K562 (cell line): ENCODE measurements around the gene SND1. TPM values are rescaled to one million over a fixed set of nuclear protein-coding genes. Genes with fewer than 3 reads are reported as not detected.

ENCODE experiments used
- DPF2 ChIP-seq: fragments of 450-650 bp; IDR thresholded peaks from 2 replicates; pipeline ENCODE4 v1.6.1; 2016
- FOXJ3 ChIP-seq: sonication (generic); formaldehyde crosslinking; IDR thresholded peaks from 2 replicates; pipeline ENCODE4 v1.4.0; 2020; ENCODE audit warnings: mild to moderate bottlenecking, missing genetic modification reagents
- HDGF ChIP-seq: fragments of 450-650 bp; IDR thresholded peaks from 2 replicates; pipeline ENCODE4 v1.6.1; 2016
- KDM2B ChIP-seq: fragments of 250-450 bp; sonication (Bioruptor Pico); IDR thresholded peaks from 2 replicates; pipeline ENCODE4 v1.8.0; 2021; ENCODE audit warnings: mild to moderate bottlenecking, moderate library complexity
- NONO ChIP-seq, 2 experiments: fragments of 200-400 bp in 1 of 2; fragments of 450-650 bp in 1 of 2; formaldehyde crosslinking in 1 of 2; IDR thresholded peaks; 2 replicates each; pipeline ENCODE4 v1.6.1; 2017; ENCODE audit warnings: low read depth in 2 of 2, mild to moderate bottlenecking in 2 of 2, moderate library complexity in 2 of 2, low read length in 1 of 2
- PTTG1 ChIP-seq: fragments of 450-650 bp; IDR thresholded peaks from 2 replicates; pipeline ENCODE4 v1.6.1; 2016; ENCODE audit warnings: low read depth, mild to moderate bottlenecking, missing genetic modification characterization, missing compliant biosample characterization
- TAF9B ChIP-seq: fragments of 450-650 bp; IDR thresholded peaks from 2 replicates; pipeline ENCODE4 v1.6.1; 2018; ENCODE audit warnings: mild to moderate bottlenecking; ENCODE audit not compliant: partially characterized antibody
- ZNF175 ChIP-seq: fragments of 200-800 bp; sonication (Bioruptor generic); IDR thresholded peaks from 2 replicates; pipeline ENCODE4 v1.6.1; 2016; ENCODE audit warnings: low read depth, mild to moderate bottlenecking, missing genetic modification characterization, missing compliant biosample characterization
- ZNF253 ChIP-seq: fragments of 250-450 bp; sonication (Bioruptor Pico); conservative IDR thresholded peaks from 2 replicates; pipeline ENCODE4 v1.6.1; 2021; ENCODE audit warnings: mild to moderate bottlenecking
- polyA plus RNA-seq, 8 experiments: library from polyadenylated mRNA; depleted of rRNA in 4 of 8; stranded (reverse) in 5 of 8; unstranded in 3 of 8; fragments of >200 nt; fragmentation: Nextera tagmentation in 2 of 8; fragmentation: Illumina TruSeq in 1 of 8; extraction: Ambion mirVana in 2 of 8; extraction: Trizol in 1 of 8; gene quantifications; 2 replicates each; pipeline versions ENCODE4 v1.2.1 to v1.2.3, GENCODE V29; 2011 to 2014; ENCODE audit warnings: inconsistent platforms in 1 of 8, missing spikeins in 1 of 8
- total RNA-seq, 7 experiments: library from RNA; depleted of rRNA in 6 of 7; stranded (reverse); fragments of >200 nt in 6 of 7; fragmentation: Illumina TruSeq in 2 of 7; extraction: Trizol in 2 of 7; gene quantifications; 2 replicates each; pipeline versions ENCODE4 v1.2.1 to v1.2.3, GENCODE V29; 2011 to 2021; ENCODE audit warnings: low replicate concordance in 1 of 7
- TF ChIP-seq, protein P1 (sequence below): fragments of 450-650 bp; IDR thresholded peaks from 2 replicates; pipeline ENCODE4 v1.6.1; 2016; ENCODE audit warnings: low read depth
- TF ChIP-seq, protein P2 (sequence below): fragments of 450-650 bp; formaldehyde crosslinking; IDR thresholded peaks from 2 replicates; pipeline ENCODE4 v1.4.0; 2020; ENCODE audit warnings: mild to moderate bottlenecking, moderate library complexity
- TF ChIP-seq, protein P3 (sequence below), 2 experiments: IDR thresholded peaks; 2 replicates each; pipeline ENCODE4 v1.6.1; 2012; ENCODE audit warnings: improper control_type of control experiment in 2 of 2, low read depth in 2 of 2, low read length in 2 of 2, borderline replicate concordance in 1 of 2
- TF ChIP-seq, protein P4 (sequence below): sonication (generic); formaldehyde crosslinking; IDR thresholded peaks from 2 replicates; pipeline ENCODE4 v1.8.0; 2022; ENCODE audit warnings: mild to moderate bottlenecking, missing genetic modification reagents
- TF ChIP-seq, protein P5 (sequence below): conservative IDR thresholded peaks from 2 replicates; pipeline ENCODE4 v1.6.1; 2011; ENCODE audit warnings: low read depth, mild to moderate bottlenecking, low read length; ENCODE audit not compliant: control insufficient read depth

The SND1 gene
- total and polyA plus RNA-seq, 9 of the 15 experiments (the other 6 are each of a cell fraction or from before 2014, with no cell fraction given): 46.5 to 307 (median 191) TPM

DNA sequence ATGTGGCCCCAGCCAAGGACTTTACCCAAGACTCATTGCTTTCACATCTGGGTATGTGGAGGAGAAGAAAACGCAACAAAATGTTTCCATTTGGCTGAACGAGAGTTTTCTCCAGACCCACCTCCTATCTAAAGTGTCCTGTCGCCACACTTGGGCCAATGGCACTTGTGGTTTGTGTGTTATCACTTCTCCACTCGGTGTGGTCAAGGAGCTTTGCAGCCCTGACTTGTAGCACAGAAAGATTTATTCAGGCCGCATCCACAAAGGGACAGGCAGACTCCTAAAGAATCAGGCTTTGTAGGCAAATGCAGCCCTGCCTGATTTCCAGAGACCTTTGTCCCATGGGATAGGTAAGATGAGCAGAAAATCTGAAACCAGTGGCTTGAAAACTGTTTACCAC is 392.1 kb downstream of the SND1 start (continued):
- TF ChIP-seq, protein P1, sequence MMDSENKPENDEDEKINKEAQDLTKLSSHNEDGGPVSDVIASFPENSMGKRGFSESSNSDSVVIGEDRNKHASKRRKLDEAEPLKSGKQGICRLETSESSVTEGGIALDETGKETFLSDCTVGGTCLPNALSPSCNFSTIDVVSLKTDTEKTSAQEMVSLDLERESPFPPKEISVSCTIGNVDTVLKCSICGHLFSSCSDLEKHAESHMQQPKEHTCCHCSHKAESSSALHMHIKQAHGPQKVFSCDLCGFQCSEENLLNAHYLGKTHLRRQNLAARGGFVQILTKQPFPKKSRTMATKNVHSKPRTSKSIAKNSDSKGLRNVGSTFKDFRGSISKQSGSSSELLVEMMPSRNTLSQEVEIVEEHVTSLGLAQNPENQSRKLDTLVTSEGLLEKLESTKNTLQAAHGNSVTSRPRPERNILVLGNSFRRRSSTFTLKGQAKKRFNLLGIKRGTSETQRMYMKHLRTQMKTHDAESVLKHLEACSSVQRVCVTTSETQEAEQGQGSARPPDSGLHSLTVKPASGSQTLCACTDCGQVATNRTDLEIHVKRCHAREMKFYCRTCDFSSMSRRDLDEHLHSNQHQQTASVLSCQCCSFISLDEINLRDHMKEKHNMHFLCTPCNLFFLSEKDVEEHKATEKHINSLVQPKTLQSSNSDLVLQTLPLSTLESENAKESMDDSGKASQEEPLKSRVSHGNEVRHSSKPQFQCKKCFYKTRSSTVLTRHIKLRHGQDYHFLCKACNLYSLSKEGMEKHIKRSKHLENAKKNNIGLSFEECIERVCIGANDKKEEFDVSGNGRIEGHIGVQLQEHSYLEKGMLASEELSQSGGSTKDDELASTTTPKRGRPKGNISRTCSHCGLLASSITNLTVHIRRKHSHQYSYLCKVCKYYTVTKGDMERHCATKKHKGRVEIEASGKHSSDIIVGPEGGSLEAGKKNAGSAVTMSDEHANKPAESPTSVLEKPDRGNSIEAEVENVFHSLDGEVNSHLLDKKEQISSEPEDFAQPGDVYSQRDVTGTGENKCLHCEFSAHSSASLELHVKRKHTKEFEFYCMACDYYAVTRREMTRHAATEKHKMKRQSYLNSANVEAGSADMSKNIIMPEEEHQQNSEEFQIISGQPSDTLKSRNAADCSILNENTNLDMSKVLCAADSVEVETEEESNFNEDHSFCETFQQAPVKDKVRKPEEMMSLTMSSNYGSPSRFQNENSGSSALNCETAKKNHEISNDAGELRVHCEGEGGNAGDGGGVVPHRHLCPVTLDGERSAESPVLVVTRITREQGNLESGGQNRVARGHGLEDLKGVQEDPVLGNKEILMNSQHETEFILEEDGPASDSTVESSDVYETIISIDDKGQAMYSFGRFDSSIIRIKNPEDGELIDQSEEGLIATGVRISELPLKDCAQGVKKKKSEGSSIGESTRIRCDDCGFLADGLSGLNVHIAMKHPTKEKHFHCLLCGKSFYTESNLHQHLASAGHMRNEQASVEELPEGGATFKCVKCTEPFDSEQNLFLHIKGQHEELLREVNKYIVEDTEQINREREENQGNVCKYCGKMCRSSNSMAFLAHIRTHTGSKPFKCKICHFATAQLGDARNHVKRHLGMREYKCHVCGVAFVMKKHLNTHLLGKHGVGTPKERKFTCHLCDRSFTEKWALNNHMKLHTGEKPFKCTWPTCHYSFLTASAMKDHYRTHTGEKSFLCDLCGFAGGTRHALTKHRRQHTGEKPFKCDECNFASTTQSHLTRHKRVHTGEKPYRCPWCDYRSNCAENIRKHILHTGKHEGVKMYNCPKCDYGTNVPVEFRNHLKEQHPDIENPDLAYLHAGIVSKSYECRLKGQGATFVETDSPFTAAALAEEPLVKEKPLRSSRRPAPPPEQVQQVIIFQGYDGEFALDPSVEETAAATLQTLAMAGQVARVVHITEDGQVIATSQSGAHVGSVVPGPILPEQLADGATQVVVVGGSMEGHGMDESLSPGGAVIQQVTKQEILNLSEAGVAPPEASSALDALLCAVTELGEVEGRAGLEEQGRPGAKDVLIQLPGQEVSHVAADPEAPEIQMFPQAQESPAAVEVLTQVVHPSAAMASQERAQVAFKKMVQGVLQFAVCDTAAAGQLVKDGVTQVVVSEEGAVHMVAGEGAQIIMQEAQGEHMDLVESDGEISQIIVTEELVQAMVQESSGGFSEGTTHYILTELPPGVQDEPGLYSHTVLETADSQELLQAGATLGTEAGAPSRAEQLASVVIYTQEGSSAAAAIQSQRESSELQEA: no peak
- TF ChIP-seq HDGF: no peak
- no peak; the same call in 1 of the 2 replicates for TF ChIP-seq DPF2
- no peak for TF ChIP-seq ZNF175
- TF ChIP-seq, protein P2, sequence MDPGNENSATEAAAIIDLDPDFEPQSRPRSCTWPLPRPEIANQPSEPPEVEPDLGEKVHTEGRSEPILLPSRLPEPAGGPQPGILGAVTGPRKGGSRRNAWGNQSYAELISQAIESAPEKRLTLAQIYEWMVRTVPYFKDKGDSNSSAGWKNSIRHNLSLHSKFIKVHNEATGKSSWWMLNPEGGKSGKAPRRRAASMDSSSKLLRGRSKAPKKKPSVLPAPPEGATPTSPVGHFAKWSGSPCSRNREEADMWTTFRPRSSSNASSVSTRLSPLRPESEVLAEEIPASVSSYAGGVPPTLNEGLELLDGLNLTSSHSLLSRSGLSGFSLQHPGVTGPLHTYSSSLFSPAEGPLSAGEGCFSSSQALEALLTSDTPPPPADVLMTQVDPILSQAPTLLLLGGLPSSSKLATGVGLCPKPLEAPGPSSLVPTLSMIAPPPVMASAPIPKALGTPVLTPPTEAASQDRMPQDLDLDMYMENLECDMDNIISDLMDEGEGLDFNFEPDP (CRISPR knock-in tag): no peak
- TF ChIP-seq ZNF253 (CRISPR knock-in tag): no peak
- TF ChIP-seq, protein P3, sequence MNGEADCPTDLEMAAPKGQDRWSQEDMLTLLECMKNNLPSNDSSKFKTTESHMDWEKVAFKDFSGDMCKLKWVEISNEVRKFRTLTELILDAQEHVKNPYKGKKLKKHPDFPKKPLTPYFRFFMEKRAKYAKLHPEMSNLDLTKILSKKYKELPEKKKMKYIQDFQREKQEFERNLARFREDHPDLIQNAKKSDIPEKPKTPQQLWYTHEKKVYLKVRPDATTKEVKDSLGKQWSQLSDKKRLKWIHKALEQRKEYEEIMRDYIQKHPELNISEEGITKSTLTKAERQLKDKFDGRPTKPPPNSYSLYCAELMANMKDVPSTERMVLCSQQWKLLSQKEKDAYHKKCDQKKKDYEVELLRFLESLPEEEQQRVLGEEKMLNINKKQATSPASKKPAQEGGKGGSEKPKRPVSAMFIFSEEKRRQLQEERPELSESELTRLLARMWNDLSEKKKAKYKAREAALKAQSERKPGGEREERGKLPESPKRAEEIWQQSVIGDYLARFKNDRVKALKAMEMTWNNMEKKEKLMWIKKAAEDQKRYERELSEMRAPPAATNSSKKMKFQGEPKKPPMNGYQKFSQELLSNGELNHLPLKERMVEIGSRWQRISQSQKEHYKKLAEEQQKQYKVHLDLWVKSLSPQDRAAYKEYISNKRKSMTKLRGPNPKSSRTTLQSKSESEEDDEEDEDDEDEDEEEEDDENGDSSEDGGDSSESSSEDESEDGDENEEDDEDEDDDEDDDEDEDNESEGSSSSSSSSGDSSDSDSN (IDR thresholded peaks at IDR 0.05; ENCODE audit: borderline replicate concordance in 1 of 2, low read depth in 2 of 2, low read length in 2 of 2): no peak
- TF ChIP-seq, protein P4, sequence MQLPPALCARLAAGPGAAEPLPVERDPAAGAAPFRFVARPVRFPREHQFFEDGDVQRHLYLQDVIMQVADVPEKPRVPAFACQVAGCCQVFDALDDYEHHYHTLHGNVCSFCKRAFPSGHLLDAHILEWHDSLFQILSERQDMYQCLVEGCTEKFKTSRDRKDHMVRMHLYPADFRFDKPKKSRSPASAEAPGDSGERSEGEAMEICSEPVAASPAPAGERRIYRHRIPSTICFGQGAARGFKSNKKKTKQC (CRISPR knock-in tag): 0 out of 2 replicates have a peak, but pooled peaks have one; percentile 49
- TF ChIP-seq KDM2B: no peak
- peak; percentile 16; the same call in 1 of the 2 replicates for TF ChIP-seq FOXJ3 (CRISPR knock-in tag)
- TF ChIP-seq, protein P5, sequence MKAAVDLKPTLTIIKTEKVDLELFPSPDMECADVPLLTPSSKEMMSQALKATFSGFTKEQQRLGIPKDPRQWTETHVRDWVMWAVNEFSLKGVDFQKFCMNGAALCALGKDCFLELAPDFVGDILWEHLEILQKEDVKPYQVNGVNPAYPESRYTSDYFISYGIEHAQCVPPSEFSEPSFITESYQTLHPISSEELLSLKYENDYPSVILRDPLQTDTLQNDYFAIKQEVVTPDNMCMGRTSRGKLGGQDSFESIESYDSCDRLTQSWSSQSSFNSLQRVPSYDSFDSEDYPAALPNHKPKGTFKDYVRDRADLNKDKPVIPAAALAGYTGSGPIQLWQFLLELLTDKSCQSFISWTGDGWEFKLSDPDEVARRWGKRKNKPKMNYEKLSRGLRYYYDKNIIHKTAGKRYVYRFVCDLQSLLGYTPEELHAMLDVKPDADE: no peak
- TF ChIP-seq PTTG1 (tag): no peak
- no peak for TF ChIP-seq TAF9B
- no peak for TF ChIP-seq NONO (IDR thresholded peaks at IDR 0.05; ENCODE audit: low read depth in 2 of 2, low read length in 1 of 2)
